Stimulated activated CD8-positive, alpha-beta memory T cell treated with anti-CD3 and anti-CD28 coated beads, Interleukin-7, amount 100 ng/mL, for 1 hour (primary cell): ENCODE data around the gene GALNT10.
A peak's percentile ranks its signal among the peaks of the same experiment; 100 is the strongest.

Experiments used
- DNase-seq, 2 donors: peaks; one replicate each; pipeline ENCODE4 v3.0.0-alpha.2; 2020; ENCODE audit warnings: low read depth in 2 of 2

Gene GALNT10

GRCh38 chr5:154380263-154380662 is 189.7 kb downstream of the GALNT10 start:
- DNase-seq, result no peak

GRCh38 chr5:154384480-154385235 is 194.1 kb downstream of the GALNT10 start:
- DNase-seq, result no peak

- DNase-seq, result no peak
These were observed 194.6 kb downstream of the GALNT10 start for GRCh38 chr5:154385236-154385512.

GRCh38 chr5:154386952-154387629 is 196.6 kb downstream of the GALNT10 start:
- DNase-seq, result no peak

- no peak for DNase-seq
These were observed 198.3 kb downstream of the GALNT10 start for GRCh38 chr5:154388842-154389241.

- no peak for DNase-seq
These were observed 199.6 kb downstream of the GALNT10 start for GRCh38 chr5:154390096-154390495.

GRCh38 chr5:154390746-154391359 is 200.3 kb downstream of the GALNT10 start:
- no peak for DNase-seq

GRCh38 chr5:154391788-154392187 is 201.3 kb downstream of the GALNT10 start:
- DNase-seq, result no peak

GRCh38 chr5:154393850-154394249 is 203.3 kb downstream of the GALNT10 start:
- DNase-seq, result no peak

GRCh38 chr5:154394307-154394706 is 203.8 kb downstream of the GALNT10 start:
- no peak for DNase-seq

GRCh38 chr5:154395407-154396106 is 205.0 kb downstream of the GALNT10 start:
- no peak for DNase-seq

GRCh38 chr5:154396128-154396527 is 205.6 kb downstream of the GALNT10 start:
- no peak for DNase-seq

- DNase-seq, result no peak
These were observed 207.3 kb downstream of the GALNT10 start for GRCh38 chr5:154397652-154398406.

GRCh38 chr5:154400678-154401077 is 210.1 kb downstream of the GALNT10 start:
- DNase-seq, result no peak

GRCh38 chr5:154401355-154401754 is 210.8 kb downstream of the GALNT10 start:
- DNase-seq, result no peak

- DNase-seq, result no peak
These were observed 211.4 kb downstream of the GALNT10 start for GRCh38 chr5:154401931-154402330.

GRCh38 chr5:154402611-154403010 is 212.1 kb downstream of the GALNT10 start:
- DNase-seq, result no peak

GRCh38 chr5:154403234-154403633 is 212.7 kb downstream of the GALNT10 start:
- no peak for DNase-seq

GRCh38 chr5:154403776-154404387 is 213.3 kb downstream of the GALNT10 start:
- DNase-seq, result no peak

GRCh38 chr5:154405078-154405792 is 214.7 kb downstream of the GALNT10 start:
- DNase-seq, result peak; percentile 36

- DNase-seq, result no peak
These were observed 215.7 kb downstream of the GALNT10 start for GRCh38 chr5:154406231-154406630.
